Measurements from ENCODE around the gene YIPF2.
"Not testable (repeated sequence)": the region's sequence is repeated elsewhere in the genome, so short reads cannot be mapped to it uniquely, and the experiment has no call there.

YIPF2 gene

GRCh38 chr19:10908380-10908960, 20.0 kb downstream of the YIPF2 start:
- DNase-seq (ENCODE audit: low spot score) = no peak

DNA sequence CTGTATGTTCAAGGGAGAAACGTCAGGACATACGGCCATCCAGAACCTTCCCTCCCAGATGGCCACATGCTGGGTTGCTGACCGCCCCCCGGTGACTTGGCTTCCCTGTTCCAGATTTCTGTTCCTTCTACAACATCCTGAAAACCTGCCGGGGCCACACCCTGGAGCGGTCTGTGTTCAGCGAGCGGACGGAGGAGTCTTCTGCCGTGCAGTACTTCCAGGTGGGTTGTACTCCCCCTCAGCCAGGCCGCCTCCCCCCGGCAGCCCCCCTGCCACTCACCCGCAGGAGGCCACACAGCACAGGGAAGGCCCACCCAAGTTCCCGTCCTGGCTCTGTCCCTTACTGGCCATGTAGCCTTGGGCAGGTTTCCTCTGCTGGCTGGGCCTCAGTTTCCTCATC, 20.5 kb downstream of the YIPF2 start:
- DNase-seq (ENCODE audit: low spot score) = no peak

- no peak for DNase-seq (ENCODE audit: low spot score)
These were observed 29.2 kb downstream of the YIPF2 start for GRCh38 chr19:10899151-10899653.

DNA sequence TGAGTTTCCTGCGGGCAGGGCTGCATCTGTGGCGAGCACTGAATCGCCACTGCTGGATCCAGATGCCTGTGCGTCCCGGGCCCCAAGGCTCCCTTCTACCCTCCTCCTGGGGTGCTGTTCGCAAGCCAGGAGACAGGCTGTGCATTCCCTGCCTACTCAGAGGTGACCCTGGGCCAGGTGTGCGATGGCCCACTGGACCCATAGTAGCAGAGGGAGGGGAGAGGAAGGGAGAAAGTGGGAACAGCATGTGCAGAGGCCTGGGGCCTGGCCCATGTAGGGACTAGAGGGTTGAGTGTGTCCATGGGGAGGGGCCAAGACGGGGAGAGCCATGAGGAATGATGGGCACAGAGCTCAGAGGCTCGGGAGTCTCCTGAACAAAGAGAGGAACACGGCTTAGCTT, 29.8 kb downstream of the YIPF2 start:
- no peak for DNase-seq (ENCODE audit: low spot score)

- DNase-seq (ENCODE audit: low spot score) = no peak
These were observed 31.4 kb downstream of the YIPF2 start for GRCh38 chr19:10896851-10897526.

GRCh38 chr19:10895920-10896319, 32.5 kb downstream of the YIPF2 start:
- DNase-seq (ENCODE audit: low spot score) = no peak

- DNase-seq (ENCODE audit: low spot score) = no peak
These were observed 33.1 kb downstream of the YIPF2 start for GRCh38 chr19:10895363-10895762.

- DNase-seq (ENCODE audit: low spot score) = no peak
These were observed 33.6 kb downstream of the YIPF2 start for GRCh38 chr19:10894911-10895213.

- DNase-seq (ENCODE audit: low spot score) = no peak
These were observed 36.2 kb downstream of the YIPF2 start for GRCh38 chr19:10892256-10892655.

GRCh38 chr19:10891405-10892086, 36.9 kb downstream of the YIPF2 start:
- DNase-seq (ENCODE audit: low spot score) = no peak

GRCh38 chr19:10889880-10890279, 38.6 kb downstream of the YIPF2 start:
- no peak for DNase-seq (ENCODE audit: low spot score)

GRCh38 chr19:10888421-10888866, 40.0 kb downstream of the YIPF2 start:
- DNase-seq (ENCODE audit: low spot score) = peak; percentile 54

GRCh38 chr19:10887616-10888367, 40.6 kb downstream of the YIPF2 start:
- DNase-seq (ENCODE audit: low spot score) = no peak

- DNase-seq (ENCODE audit: low spot score) = no peak
These were observed 43.0 kb downstream of the YIPF2 start for GRCh38 chr19:10885201-10886169.

DNA sequence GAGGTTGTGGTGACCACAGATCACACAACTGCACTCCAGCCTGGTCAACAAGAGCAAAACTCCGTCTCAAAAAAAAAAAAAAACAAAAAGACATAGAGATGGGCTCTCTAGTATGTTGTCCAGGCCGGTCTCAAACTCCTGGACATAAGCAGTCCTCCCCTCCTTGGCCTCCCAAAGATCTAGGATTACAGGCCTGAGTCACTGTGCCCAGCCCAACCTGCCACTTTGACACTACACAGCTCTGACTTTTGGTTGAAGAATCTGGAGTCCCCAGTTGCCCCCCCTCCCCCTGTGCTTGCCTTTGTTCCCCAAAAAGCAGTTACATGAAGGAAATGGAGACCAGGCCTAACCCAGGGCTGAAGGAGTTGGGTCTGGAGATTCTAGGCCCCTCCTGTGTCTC, 44.2 kb downstream of the YIPF2 start:
- no peak for DNase-seq (ENCODE audit: low spot score)

- no peak for DNase-seq (ENCODE audit: low spot score)
These were observed 46.4 kb downstream of the YIPF2 start for GRCh38 chr19:10882108-10882457.

GRCh38 chr19:10881403-10882107, 46.9 kb downstream of the YIPF2 start:
- DNase-seq (ENCODE audit: low spot score) = no peak

DNA sequence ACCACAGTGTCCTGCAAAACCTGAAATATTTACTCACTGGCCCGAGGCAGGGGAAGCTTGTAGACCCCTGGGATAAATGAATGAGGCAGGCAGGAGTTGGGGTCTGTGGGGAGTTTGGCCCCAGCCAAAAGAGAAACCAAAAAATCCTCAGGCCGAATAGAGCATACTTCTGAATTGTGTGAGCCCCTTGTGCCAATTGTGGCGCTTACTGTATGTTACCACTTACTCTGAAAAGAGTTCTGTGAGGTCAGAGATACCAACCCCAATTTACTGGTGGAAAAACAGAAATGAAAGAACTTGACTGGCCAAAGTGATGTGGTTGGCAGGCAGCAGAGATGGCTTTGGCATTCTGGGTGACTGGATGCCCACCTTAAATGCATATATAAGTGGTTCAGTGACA, 50.2 kb downstream of the YIPF2 start:
- DNase-seq (ENCODE audit: low spot score) = peak; percentile 35

- DNase-seq (ENCODE audit: low spot score) = not testable (repeated sequence)
These were observed 50.8 kb downstream of the YIPF2 start for GRCh38 chr19:10877608-10878007.

- DNase-seq (ENCODE audit: low spot score) = no peak
These were observed 51.8 kb downstream of the YIPF2 start for GRCh38 chr19:10876459-10877240.
